HCT116 (cell line): ENCODE measurements around the gene GPR107.

ENCODE experiments used
- EZH2phosphoT487 ChIP-seq: fragments of 200-600 bp; IDR thresholded peaks from 2 replicates; pipeline ENCODE4 v1.6.1; 2018; ENCODE audit warnings: antibody characterized with exemption, borderline replicate concordance
- POLR2A ChIP-seq: IDR thresholded peaks from 2 replicates; pipeline ENCODE4 v1.7.0; 2011; ENCODE audit warnings: borderline replicate concordance; ENCODE audit not compliant: insufficient read depth, insufficient read length; ENCODE audit errors: extremely low read depth
- POLR2AphosphoS5 ChIP-seq: IDR thresholded peaks from 2 replicates; pipeline ENCODE4 v1.6.1; 2011; ENCODE audit warnings: mild to moderate bottlenecking, low read depth, low read length, moderate library complexity
- RAD21 ChIP-seq: IDR thresholded peaks from 2 replicates; pipeline ENCODE4 v1.6.1; 2012; ENCODE audit warnings: low read depth, mild to moderate bottlenecking
- TCF7L2 ChIP-seq: IDR thresholded peaks from 2 replicates; pipeline ENCODE4 v1.7.0; 2011; ENCODE audit warnings: borderline replicate concordance, inconsistent platforms; ENCODE audit not compliant: insufficient read depth, insufficient read length; ENCODE audit errors: extremely low read depth
- ZNF274 ChIP-seq: fragments of 200-500 bp; sonication (Bioruptor generic); IDR thresholded peaks from 2 replicates; pipeline ENCODE4 v1.6.1; 2014; ENCODE audit warnings: mild to moderate bottlenecking, low read depth, low read length, inconsistent platforms
- TF ChIP-seq, protein P1 (sequence below): IDR thresholded peaks from 2 replicates; pipeline ENCODE4 v1.6.1; 2012
- TF ChIP-seq, protein P2 (sequence below), 3 experiments: fragments of 200-600 bp in 1 of 3; sonication (generic) in 1 of 3; IDR thresholded peaks in 2 of 3; conservative IDR thresholded peaks in 1 of 3; 2 replicates each; pipeline ENCODE4 v1.5.1; 2012 to 2017; ENCODE audit warnings: low read depth in 2 of 3, low read length in 2 of 3, antibody characterized with exemption in 1 of 3, borderline replicate concordance in 1 of 3, control low read depth in 1 of 3, mild to moderate bottlenecking in 1 of 3, mixed read lengths in 1 of 3, mixed run types in 1 of 3, moderate library complexity in 1 of 3; ENCODE audit not compliant: insufficient read depth in 1 of 3
- TF ChIP-seq, protein P3 (sequence below): IDR thresholded peaks from 2 replicates; pipeline ENCODE4 v1.6.1; 2012; ENCODE audit warnings: low read depth

DNA sequence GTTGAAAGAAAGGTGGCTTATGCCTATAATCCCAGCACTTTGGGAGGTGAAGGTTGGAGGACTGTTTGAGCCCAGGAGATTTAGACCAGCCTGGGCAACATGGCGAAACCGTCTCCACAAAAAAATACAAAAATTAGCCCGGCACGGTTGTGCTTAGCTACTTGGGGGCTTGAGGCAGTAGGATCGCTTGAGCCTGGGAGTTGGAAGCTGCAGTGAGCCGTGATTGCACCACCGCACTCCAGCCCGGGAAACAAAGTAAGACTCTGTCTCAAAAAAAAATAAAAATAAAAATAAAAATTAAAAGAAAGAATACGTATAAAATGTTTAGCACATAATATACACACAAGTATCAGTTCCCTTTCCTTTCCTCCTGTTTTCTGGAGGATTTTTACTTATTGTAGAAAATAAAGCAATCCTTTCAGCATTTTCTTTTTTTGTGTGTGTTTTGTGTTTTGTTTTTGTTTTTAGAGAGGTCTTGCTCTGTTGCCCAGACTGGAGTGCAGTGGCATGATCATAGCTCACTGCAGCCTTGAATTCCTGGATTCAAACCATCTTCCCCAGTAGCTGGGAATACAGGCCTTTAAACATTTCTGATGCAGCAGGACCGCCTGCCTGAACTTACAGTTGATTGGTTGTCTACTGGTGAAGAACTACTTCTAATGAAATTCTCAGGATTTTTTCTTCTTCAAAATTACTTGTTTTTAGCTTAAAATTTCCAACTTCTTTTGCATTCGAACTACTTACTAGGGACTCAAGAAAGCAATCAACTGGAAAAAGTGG lies 4.1 kb upstream of the GPR107 start:
- TF ChIP-seq, protein P1, sequence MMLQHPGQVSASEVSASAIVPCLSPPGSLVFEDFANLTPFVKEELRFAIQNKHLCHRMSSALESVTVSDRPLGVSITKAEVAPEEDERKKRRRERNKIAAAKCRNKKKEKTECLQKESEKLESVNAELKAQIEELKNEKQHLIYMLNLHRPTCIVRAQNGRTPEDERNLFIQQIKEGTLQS, result no peak
- TF ChIP-seq, protein P2, sequence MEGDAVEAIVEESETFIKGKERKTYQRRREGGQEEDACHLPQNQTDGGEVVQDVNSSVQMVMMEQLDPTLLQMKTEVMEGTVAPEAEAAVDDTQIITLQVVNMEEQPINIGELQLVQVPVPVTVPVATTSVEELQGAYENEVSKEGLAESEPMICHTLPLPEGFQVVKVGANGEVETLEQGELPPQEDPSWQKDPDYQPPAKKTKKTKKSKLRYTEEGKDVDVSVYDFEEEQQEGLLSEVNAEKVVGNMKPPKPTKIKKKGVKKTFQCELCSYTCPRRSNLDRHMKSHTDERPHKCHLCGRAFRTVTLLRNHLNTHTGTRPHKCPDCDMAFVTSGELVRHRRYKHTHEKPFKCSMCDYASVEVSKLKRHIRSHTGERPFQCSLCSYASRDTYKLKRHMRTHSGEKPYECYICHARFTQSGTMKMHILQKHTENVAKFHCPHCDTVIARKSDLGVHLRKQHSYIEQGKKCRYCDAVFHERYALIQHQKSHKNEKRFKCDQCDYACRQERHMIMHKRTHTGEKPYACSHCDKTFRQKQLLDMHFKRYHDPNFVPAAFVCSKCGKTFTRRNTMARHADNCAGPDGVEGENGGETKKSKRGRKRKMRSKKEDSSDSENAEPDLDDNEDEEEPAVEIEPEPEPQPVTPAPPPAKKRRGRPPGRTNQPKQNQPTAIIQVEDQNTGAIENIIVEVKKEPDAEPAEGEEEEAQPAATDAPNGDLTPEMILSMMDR (IDR thresholded peaks at IDR 0.05 in 2 of 3, conservative IDR thresholded peaks at IDR 0.05 in 1 of 3; ENCODE audit: borderline replicate concordance in 1 of 3, insufficient read depth in 1 of 3, low read depth in 2 of 3, low read length in 2 of 3), result no peak
- TF ChIP-seq, protein P3, sequence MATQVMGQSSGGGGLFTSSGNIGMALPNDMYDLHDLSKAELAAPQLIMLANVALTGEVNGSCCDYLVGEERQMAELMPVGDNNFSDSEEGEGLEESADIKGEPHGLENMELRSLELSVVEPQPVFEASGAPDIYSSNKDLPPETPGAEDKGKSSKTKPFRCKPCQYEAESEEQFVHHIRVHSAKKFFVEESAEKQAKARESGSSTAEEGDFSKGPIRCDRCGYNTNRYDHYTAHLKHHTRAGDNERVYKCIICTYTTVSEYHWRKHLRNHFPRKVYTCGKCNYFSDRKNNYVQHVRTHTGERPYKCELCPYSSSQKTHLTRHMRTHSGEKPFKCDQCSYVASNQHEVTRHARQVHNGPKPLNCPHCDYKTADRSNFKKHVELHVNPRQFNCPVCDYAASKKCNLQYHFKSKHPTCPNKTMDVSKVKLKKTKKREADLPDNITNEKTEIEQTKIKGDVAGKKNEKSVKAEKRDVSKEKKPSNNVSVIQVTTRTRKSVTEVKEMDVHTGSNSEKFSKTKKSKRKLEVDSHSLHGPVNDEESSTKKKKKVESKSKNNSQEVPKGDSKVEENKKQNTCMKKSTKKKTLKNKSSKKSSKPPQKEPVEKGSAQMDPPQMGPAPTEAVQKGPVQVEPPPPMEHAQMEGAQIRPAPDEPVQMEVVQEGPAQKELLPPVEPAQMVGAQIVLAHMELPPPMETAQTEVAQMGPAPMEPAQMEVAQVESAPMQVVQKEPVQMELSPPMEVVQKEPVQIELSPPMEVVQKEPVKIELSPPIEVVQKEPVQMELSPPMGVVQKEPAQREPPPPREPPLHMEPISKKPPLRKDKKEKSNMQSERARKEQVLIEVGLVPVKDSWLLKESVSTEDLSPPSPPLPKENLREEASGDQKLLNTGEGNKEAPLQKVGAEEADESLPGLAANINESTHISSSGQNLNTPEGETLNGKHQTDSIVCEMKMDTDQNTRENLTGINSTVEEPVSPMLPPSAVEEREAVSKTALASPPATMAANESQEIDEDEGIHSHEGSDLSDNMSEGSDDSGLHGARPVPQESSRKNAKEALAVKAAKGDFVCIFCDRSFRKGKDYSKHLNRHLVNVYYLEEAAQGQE, result no peak
- TF ChIP-seq RAD21 (no peak), POLR2A (no peak), EZH2phosphoT487 (no peak), POLR2AphosphoS5 (no peak), ZNF274 (no peak), TCF7L2 (no peak)
